ENCODE data around the gene UBAC2.

- TF ChIP-seq, protein P1, sequence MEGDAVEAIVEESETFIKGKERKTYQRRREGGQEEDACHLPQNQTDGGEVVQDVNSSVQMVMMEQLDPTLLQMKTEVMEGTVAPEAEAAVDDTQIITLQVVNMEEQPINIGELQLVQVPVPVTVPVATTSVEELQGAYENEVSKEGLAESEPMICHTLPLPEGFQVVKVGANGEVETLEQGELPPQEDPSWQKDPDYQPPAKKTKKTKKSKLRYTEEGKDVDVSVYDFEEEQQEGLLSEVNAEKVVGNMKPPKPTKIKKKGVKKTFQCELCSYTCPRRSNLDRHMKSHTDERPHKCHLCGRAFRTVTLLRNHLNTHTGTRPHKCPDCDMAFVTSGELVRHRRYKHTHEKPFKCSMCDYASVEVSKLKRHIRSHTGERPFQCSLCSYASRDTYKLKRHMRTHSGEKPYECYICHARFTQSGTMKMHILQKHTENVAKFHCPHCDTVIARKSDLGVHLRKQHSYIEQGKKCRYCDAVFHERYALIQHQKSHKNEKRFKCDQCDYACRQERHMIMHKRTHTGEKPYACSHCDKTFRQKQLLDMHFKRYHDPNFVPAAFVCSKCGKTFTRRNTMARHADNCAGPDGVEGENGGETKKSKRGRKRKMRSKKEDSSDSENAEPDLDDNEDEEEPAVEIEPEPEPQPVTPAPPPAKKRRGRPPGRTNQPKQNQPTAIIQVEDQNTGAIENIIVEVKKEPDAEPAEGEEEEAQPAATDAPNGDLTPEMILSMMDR (IDR thresholded peaks at IDR 0.05; ENCODE audit: borderline replicate concordance, extremely low read depth, low read length, poor library complexity, severe bottlenecking) = no peak
- TF ChIP-seq EZH2 (IDR thresholded peaks at IDR 0.05; ENCODE audit: borderline replicate concordance, low read depth, low read length, severe bottlenecking) = no peak
Measured at GRCh38 chr13:99376132-99376531, 175.5 kb downstream of the UBAC2 start.

Measured in DND-41 (cell line).